DOHH2 (cell line): Measurements from ENCODE around the gene SLC19A1.

Experiments
- EZH2phosphoT487 ChIP-seq: fragments of 200-600 bp; sonication (generic); IDR thresholded peaks from 2 replicates; pipeline ENCODE4 v1.6.1; 2017; ENCODE audit warnings: borderline replicate concordance, mild to moderate bottlenecking, antibody characterized with exemption, low read length, moderate library complexity, mixed read lengths
- TF ChIP-seq, protein P1 (sequence below): fragments of 200-600 bp; sonication (generic); IDR thresholded peaks from one replicate; pipeline ENCODE4 v1.5.1; 2014; ENCODE audit warnings: antibody characterized with exemption, mild to moderate bottlenecking, low read depth, low read length; ENCODE audit not compliant: poor library complexity, severe bottlenecking

GRCh38 chr21:45451091-45451740 is 91.0 kb downstream of the SLC19A1 start:
- TF ChIP-seq, protein P1, sequence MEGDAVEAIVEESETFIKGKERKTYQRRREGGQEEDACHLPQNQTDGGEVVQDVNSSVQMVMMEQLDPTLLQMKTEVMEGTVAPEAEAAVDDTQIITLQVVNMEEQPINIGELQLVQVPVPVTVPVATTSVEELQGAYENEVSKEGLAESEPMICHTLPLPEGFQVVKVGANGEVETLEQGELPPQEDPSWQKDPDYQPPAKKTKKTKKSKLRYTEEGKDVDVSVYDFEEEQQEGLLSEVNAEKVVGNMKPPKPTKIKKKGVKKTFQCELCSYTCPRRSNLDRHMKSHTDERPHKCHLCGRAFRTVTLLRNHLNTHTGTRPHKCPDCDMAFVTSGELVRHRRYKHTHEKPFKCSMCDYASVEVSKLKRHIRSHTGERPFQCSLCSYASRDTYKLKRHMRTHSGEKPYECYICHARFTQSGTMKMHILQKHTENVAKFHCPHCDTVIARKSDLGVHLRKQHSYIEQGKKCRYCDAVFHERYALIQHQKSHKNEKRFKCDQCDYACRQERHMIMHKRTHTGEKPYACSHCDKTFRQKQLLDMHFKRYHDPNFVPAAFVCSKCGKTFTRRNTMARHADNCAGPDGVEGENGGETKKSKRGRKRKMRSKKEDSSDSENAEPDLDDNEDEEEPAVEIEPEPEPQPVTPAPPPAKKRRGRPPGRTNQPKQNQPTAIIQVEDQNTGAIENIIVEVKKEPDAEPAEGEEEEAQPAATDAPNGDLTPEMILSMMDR: no peak
- TF ChIP-seq EZH2phosphoT487: no peak
